IMR-90 (cell line): ENCODE results near the gene STX17. TPM values are rescaled to one million over a fixed set of nuclear protein-coding genes. Genes with fewer than 3 reads are reported as not detected.

ENCODE experiments used
- ATAC-seq: fragments of 200-7000 bp; cut with Tn5 transposase; 2 replicates; pipeline ENCODE4 v1.9.1; 2020; ENCODE audit warnings: low read depth, mild to moderate bottlenecking, moderate library complexity
- BruUV-seq: library from RNA; stranded (reverse); fragments of 400-500 nt; replicated peaks from 2 replicates; lab custom pipeline; 2021; lab: Mats Ljungman, UMichigan
- CTCF ChIA-PET: fragments of 300-600 bp; formaldehyde crosslinking; extraction: SDS; loops from one replicate; lab custom pipeline; 2021; ENCODE audit warnings: antibody characterized with exemption; lab: Yijun Ruan, JAX
- POLR2A ChIA-PET: fragments of 300-600 bp; sonication (Branson Sonifier 250); formaldehyde crosslinking; loops from one replicate; lab custom pipeline; 2022; ENCODE audit warnings: antibody characterized with exemption; ENCODE audit not compliant: unreplicated experiment; lab: Charles Lee
- DNase-seq: peaks from one replicate; pipeline ENCODE4 v3.0.0; 2013
- H2AFZ ChIP-seq: replicated peaks from 2 replicates; pipeline ENCODE3; 2013; ENCODE audit warnings: low read length, mild to moderate bottlenecking; ENCODE audit not compliant: poor library complexity
- H2AK5ac ChIP-seq: 2 replicates; pipeline ENCODE4 v1.6.1; 2013; ENCODE audit warnings: low read depth, low read length, inconsistent platforms
- H2AK9ac ChIP-seq: replicated peaks from 2 replicates; pipeline ENCODE3; 2013; ENCODE audit warnings: mild to moderate bottlenecking, low read depth, low read length, moderate library complexity; ENCODE audit not compliant: poor library complexity
- H2BK120ac ChIP-seq: 2 replicates; pipeline ENCODE4 v1.6.1; 2013; ENCODE audit warnings: low read depth, low read length, inconsistent platforms
- H2BK15ac ChIP-seq: 3 replicates; pipeline ENCODE4 v1.6.1; 2013; ENCODE audit warnings: low read depth, low read length, inconsistent platforms
- H2BK20ac ChIP-seq: 2 replicates; pipeline ENCODE4 v1.6.1; 2013; ENCODE audit warnings: low read depth, mild to moderate bottlenecking, inconsistent platforms, low read length, moderate library complexity
- H2BK5ac ChIP-seq: 2 replicates; pipeline ENCODE4 v1.6.1; 2013; ENCODE audit warnings: mild to moderate bottlenecking, low read depth, low read length, inconsistent platforms; ENCODE audit not compliant: poor library complexity, severe bottlenecking
- H3K14ac ChIP-seq: replicated peaks from 2 replicates; pipeline ENCODE4 v1.6.1; 2013; ENCODE audit warnings: low read depth, low read length, inconsistent platforms
- H3K18ac ChIP-seq: 2 replicates; pipeline ENCODE4 v1.6.1; 2013; ENCODE audit warnings: low read depth, low read length, control low read depth
- H3K23ac ChIP-seq: 2 replicates; pipeline ENCODE4 v1.6.1; 2013; ENCODE audit warnings: low read depth, low read length, inconsistent platforms
- H3K27ac ChIP-seq: 2 replicates; pipeline ENCODE4 v1.5.1; 2013; ENCODE audit warnings: mild to moderate bottlenecking, control low read depth, low read length; ENCODE audit not compliant: insufficient read depth
- H3K27me3 ChIP-seq: 2 replicates; pipeline ENCODE4 v1.6.1; 2013; ENCODE audit warnings: low read length; ENCODE audit not compliant: control insufficient read depth, insufficient read depth
- H3K36me3 ChIP-seq: 2 replicates; pipeline ENCODE4 v1.6.1; 2013; ENCODE audit warnings: low read length, mixed read lengths; ENCODE audit not compliant: control insufficient read depth, insufficient read depth
- H3K4ac ChIP-seq: 2 replicates; pipeline ENCODE4 v1.6.1; 2013; ENCODE audit warnings: low read depth, low read length, inconsistent platforms
- H3K4me1 ChIP-seq: 2 replicates; pipeline ENCODE4 v1.6.1; 2013; ENCODE audit warnings: low read length, mixed read lengths; ENCODE audit not compliant: control insufficient read depth, insufficient read depth
- H3K4me2 ChIP-seq: 2 replicates; pipeline ENCODE4 v1.6.1; 2013; ENCODE audit warnings: low read depth, mild to moderate bottlenecking, control low read depth, low read length, moderate library complexity
- H3K4me3 ChIP-seq: 2 replicates; pipeline ENCODE4 v1.5.1; 2013; ENCODE audit warnings: low read depth, mild to moderate bottlenecking, control low read depth, low read length, moderate library complexity; ENCODE audit not compliant: insufficient read depth
- H3K56ac ChIP-seq: 2 replicates; pipeline ENCODE4 v1.6.1; 2013; ENCODE audit warnings: low read length, inconsistent platforms; ENCODE audit not compliant: insufficient read depth; ENCODE audit errors: extremely low read depth
- H3K79me1 ChIP-seq, 2 experiments: 2 replicates each; pipeline ENCODE4 v1.6.1; 2013; ENCODE audit warnings: low read length in 2 of 2, inconsistent platforms in 1 of 2, low read depth in 1 of 2
- H3K9ac ChIP-seq: 2 replicates; pipeline ENCODE4 v1.6.1; 2013; ENCODE audit warnings: low read depth, low read length, control low read depth
- H3K9me1 ChIP-seq: 2 replicates; pipeline ENCODE4 v1.6.1; 2013; ENCODE audit warnings: low read length, inconsistent platforms; ENCODE audit not compliant: insufficient read depth
- H3K9me3 ChIP-seq: 2 replicates; pipeline ENCODE4 v1.6.1; 2013; ENCODE audit warnings: low read length; ENCODE audit not compliant: control insufficient read depth, insufficient read depth
- H4K20me1 ChIP-seq: 2 replicates; pipeline ENCODE4 v1.6.1; 2013; ENCODE audit warnings: low read length, inconsistent platforms; ENCODE audit not compliant: insufficient read depth
- H4K5ac ChIP-seq: 2 replicates; pipeline ENCODE4 v1.6.1; 2013; ENCODE audit warnings: mild to moderate bottlenecking, low read depth, low read length, control low read depth
- H4K8ac ChIP-seq, 2 experiments: 2 replicates each; pipeline ENCODE4 v1.6.1; 2013; ENCODE audit warnings: low read depth in 2 of 2, low read length in 2 of 2, control low read depth in 1 of 2, inconsistent platforms in 1 of 2
- H4K91ac ChIP-seq: 2 replicates; pipeline ENCODE4 v1.6.1; 2013; ENCODE audit warnings: low read depth, low read length, inconsistent platforms; ENCODE audit not compliant: insufficient read depth
- CEBPB ChIP-seq: IDR thresholded peaks from 2 replicates; pipeline ENCODE4 v1.6.1; 2012; ENCODE audit warnings: low read depth, low read length, improper control_type of control experiment
- CTCF ChIP-seq: conservative IDR thresholded peaks from 2 replicates; pipeline ENCODE4 v1.5.1; 2012; ENCODE audit warnings: mild to moderate bottlenecking, low read depth, low read length, improper control_type of control experiment
- ELK1 ChIP-seq: fragments of 150-350 bp; IDR thresholded peaks from 2 replicates; pipeline ENCODE4 v1.6.1; 2016; ENCODE audit warnings: low read depth, mild to moderate bottlenecking, low read length, moderate library complexity, borderline replicate concordance
- MAFK ChIP-seq: IDR thresholded peaks from 2 replicates; pipeline ENCODE4 v1.6.1; 2012; ENCODE audit warnings: low read depth, low read length, improper control_type of control experiment
- MAZ ChIP-seq: IDR thresholded peaks from 2 replicates; pipeline ENCODE4 v1.6.1; 2012; ENCODE audit warnings: low read depth, mild to moderate bottlenecking, low read length, improper control_type of control experiment, moderate library complexity, borderline replicate concordance
- MXI1 ChIP-seq: IDR thresholded peaks from 2 replicates; pipeline ENCODE4 v1.6.1; 2012; ENCODE audit warnings: low read depth, mild to moderate bottlenecking, low read length, moderate library complexity, borderline replicate concordance
- NFE2L2 ChIP-seq: fragments of 150-350 bp; IDR thresholded peaks from 2 replicates; pipeline ENCODE4 v1.6.1; 2016; ENCODE audit warnings: low read depth, mild to moderate bottlenecking, low read length
- RAD21 ChIP-seq: IDR thresholded peaks from 2 replicates; pipeline ENCODE4 v1.6.1; 2012; ENCODE audit warnings: low read length, improper control_type of control experiment
- RCOR1 ChIP-seq: IDR thresholded peaks from 2 replicates; pipeline ENCODE4 v1.6.1; 2012; ENCODE audit warnings: mild to moderate bottlenecking, low read length, improper control_type of control experiment; ENCODE audit not compliant: insufficient replicate concordance
- RFX5 ChIP-seq: IDR thresholded peaks from 2 replicates; pipeline ENCODE4 v1.8.0; 2012; ENCODE audit warnings: low read depth, mild to moderate bottlenecking, low read length, moderate library complexity
- SMC3 ChIP-seq: fragments of 150-350 bp; IDR thresholded peaks from 2 replicates; pipeline ENCODE4 v1.6.1; 2016; ENCODE audit warnings: low read depth, mild to moderate bottlenecking, antibody characterized with exemption, low read length, moderate library complexity
- USF2 ChIP-seq: fragments of 150-350 bp; IDR thresholded peaks from 2 replicates; pipeline ENCODE4 v1.6.1; 2017; ENCODE audit warnings: mild to moderate bottlenecking, antibody characterized with exemption, low read length, low read depth
- WGBS, 2 experiments: methylation state at CpG; one replicate each; pipeline versions ENCODE4 v1.1.5 to v1.1.7; 2013; ENCODE audit warnings: missing lambda C conversion rate in 2 of 2; ENCODE audit not compliant: insufficient read length in 1 of 2; ENCODE audit errors: extremely low coverage in 2 of 2; 5-methylcytosine and 5-hydroxymethylcytosine counted together
- dilution Hi-C: fragments of 300-500 bp; cut with HindIII; formaldehyde crosslinking; loops from one replicate; pipeline ENCODE4 v1.14.3; 2018; ENCODE audit warnings: low sequenced_read_pairs; ENCODE audit not compliant: unreplicated experiment
- in situ Hi-C: fragments of 300-500 bp; cut with MboI; formaldehyde crosslinking; loops from 3 replicates; pipeline ENCODE4 v1.14.3; 2019; ENCODE audit warnings: low sequenced_read_pairs, inconsistent platforms, mixed read lengths
- intact Hi-C: fragments of 100-400 bp; cut with micrococcal nuclease; formaldehyde crosslinking; loops from 2 replicates; pipeline ENCODE4 v1.10.0; 2022
- polyA plus RNA-seq, 3 experiments: library from polyadenylated mRNA; depleted of rRNA; stranded (reverse); fragments of >200 nt; gene quantifications; 2 replicates each; pipeline ENCODE4 v1.2.3, GENCODE V29; 2012; ENCODE audit warnings: low replicate concordance in 1 of 3
- total RNA-seq: library from RNA; depleted of rRNA; stranded (reverse); fragments of >200 nt; gene quantifications from 2 replicates; pipeline ENCODE4 v1.2.3, GENCODE V29; 2012

STX17 gene
- total and polyA plus RNA-seq, 2 of the 4 experiments (the other 2 are of a cell fraction), result 6.2 to 11.7 TPM

- Histone ChIP-seq H3K9ac (no peak overlapping the region), H3K4me1 (0 out of 2 replicates have a peak, but pooled peaks cover 1% of the 10 kb centered on the region)
- in situ Hi-C loops, result no loop called here
These were observed 40.9 kb downstream of the STX17 start for GRCh38 chr9:99947395-99947794.

More at GRCh38 chr9:99947395-99947794, 40.9 kb downstream of the STX17 start:
- no peaks in the 10 kb centered on the region for H3K9me1 ChIP-seq
- no peaks in the 10 kb centered on the region for H3K36me3 ChIP-seq
- H3K56ac ChIP-seq, result no peak overlapping the region
- no peak overlapping the region for H3K4ac ChIP-seq
- WGBS, 2 experiments, result no CpG with 5 or more reads among the region's 3 CpGs
- TF ChIP-seq MXI1 (no peak), NFE2L2 (no peak), MAZ (no peak), ELK1 (no peak), MAFK (no peak), RFX5 (no peak), RAD21 (no peak), CTCF (no peak), USF2 (no peak), RCOR1 (no peak), CEBPB (no peak), SMC3 (no peak)
- H2BK5ac ChIP-seq, result no peak overlapping the region
- dilution Hi-C loops, result no loop called here
- no peak overlapping the region for H3K14ac ChIP-seq
- H3K4me3 ChIP-seq, result no peak overlapping the region
- H2AK9ac ChIP-seq, result no peak overlapping the region
- H2BK15ac ChIP-seq, result no peak overlapping the region
- H3K27me3 ChIP-seq, result no peaks in the 10 kb centered on the region
- no peak overlapping the region for H4K5ac ChIP-seq
- POLR2A ChIA-PET, result interaction anchor here (0.5 kb wide), 1 partner anchor 16 kb away, joined by 15 read pairs; no protein-coding TSS in a partner anchor
- no peaks in the 10 kb centered on the region for H3K9me3 ChIP-seq
- DNase-seq, result no peak
- H4K20me1 ChIP-seq, result no peaks in the 10 kb centered on the region
- no peak overlapping the region for H2AK5ac ChIP-seq
- H2BK20ac ChIP-seq, result no peak overlapping the region
- no peak overlapping the region for H3K23ac ChIP-seq
- no peak overlapping the region for H4K8ac ChIP-seq
- H3K27ac ChIP-seq, result no peak overlapping the region
- H3K18ac ChIP-seq, result no peak overlapping the region
- no peak overlapping the region for H2BK120ac ChIP-seq
- H3K79me1 ChIP-seq, result no peaks in the 10 kb centered on the region; a peak in 1 of 4 replicates
- H4K91ac ChIP-seq, result no peak overlapping the region
- CTCF ChIA-PET, result interaction anchor here (0.6 kb wide), 1 partner anchor 772 kb away, joined by 5 read pairs; no protein-coding TSS in a partner anchor
- no peak overlapping the region for H2AFZ ChIP-seq
- no peak overlapping the region for H3K4me2 ChIP-seq
- intact Hi-C loops, result no loop called here
- no peak for ATAC-seq
- no TSS peak for BruUV-seq
